ENCODE data around the gene UCK1.

The UCK1 gene

DNA sequence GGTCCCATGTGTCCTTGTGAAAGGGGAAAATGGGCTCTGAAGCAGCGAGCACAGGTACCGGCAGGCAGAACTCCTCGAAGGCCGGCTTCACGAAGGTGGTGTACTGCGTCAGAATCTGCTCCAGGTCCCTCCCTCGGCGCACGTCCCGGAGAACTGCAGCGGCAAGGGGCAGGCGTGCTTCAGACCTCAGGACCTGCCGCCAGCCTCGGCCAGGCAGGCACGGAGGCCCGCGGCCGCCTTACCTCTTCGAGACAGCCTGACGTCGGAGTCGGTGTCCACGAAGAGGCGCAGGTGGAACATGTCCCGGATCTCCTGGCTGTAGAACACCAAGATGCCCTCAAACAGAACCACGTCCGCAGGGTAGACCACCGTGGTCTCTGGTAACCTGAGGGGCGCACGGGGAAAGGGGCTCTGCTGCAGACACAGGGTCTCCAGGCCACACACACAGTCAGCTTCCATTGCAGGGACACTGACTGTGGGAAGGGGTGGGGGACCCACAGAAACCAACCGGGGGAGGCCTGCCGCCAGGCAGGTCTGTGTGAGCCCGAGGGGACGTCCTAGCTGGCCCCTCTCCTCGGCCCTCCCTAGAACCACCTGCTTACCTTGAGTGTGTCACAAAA lies 2.1 kb downstream of the UCK1 start:
- H3K27ac ChIP-seq (ENCODE audit: low read depth, low read length), result no peak overlapping the region
- H3K9ac ChIP-seq (ENCODE audit: low read length), result no peak overlapping the region
- peaks cover 59% of the 10 kb centered on the region for H3K36me3 ChIP-seq (ENCODE audit: control insufficient read depth, insufficient read depth, low read length)

DNA sequence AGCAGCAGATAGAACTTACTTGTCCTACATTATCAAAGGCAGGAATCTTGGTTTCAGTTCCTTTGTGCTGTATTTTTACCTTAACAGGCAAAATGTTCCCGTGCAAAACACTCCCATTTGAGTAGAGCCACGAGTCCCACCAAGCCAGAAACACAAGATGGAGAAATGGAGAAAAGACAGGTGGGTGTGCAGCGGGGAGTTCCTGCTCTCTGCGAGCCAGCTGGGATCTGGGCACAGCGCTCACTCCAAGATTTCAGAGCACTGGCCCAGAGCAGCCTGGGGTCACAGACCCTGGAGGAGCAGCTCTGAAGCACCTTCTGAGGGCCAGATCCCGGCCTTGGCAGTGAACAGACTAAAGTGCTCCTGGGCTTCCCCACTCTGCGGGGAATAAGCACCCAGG lies 2.9 kb downstream of the UCK1 start:
- H3K4me3 ChIP-seq (ENCODE audit: low read depth, low read length), result no peak overlapping the region
- H3K27ac ChIP-seq (ENCODE audit: low read depth, low read length), result no peak overlapping the region
- H3K9ac ChIP-seq (ENCODE audit: low read length), result no peak overlapping the region
- no peaks in the 10 kb centered on the region for H3K27me3 ChIP-seq (ENCODE audit: control insufficient read depth, insufficient read depth, low read length)
- peaks cover 7% of the 10 kb centered on the region; the same call in 1 of the 2 replicates for H3K4me1 ChIP-seq (ENCODE audit: control insufficient read depth, insufficient read depth, low read length)
- H3K36me3 ChIP-seq (ENCODE audit: control insufficient read depth, insufficient read depth, low read length), result peaks cover 67% of the 10 kb centered on the region
- no peaks in the 10 kb centered on the region for H3K9me3 ChIP-seq (ENCODE audit: control insufficient read depth, insufficient read depth, low read depth, low read length)

More for the DNA sequence above, 2.1 kb downstream of the UCK1 start:
- no peaks in the 10 kb centered on the region for H3K9me3 ChIP-seq (ENCODE audit: control insufficient read depth, insufficient read depth, low read depth, low read length)
- H3K4me3 ChIP-seq (ENCODE audit: low read depth, low read length), result no peak overlapping the region
- H3K27me3 ChIP-seq (ENCODE audit: control insufficient read depth, insufficient read depth, low read length), result no peaks in the 10 kb centered on the region
- H3K4me1 ChIP-seq (ENCODE audit: control insufficient read depth, insufficient read depth, low read length), result peaks cover 7% of the 10 kb centered on the region; the same call in 1 of the 2 replicates

DNA sequence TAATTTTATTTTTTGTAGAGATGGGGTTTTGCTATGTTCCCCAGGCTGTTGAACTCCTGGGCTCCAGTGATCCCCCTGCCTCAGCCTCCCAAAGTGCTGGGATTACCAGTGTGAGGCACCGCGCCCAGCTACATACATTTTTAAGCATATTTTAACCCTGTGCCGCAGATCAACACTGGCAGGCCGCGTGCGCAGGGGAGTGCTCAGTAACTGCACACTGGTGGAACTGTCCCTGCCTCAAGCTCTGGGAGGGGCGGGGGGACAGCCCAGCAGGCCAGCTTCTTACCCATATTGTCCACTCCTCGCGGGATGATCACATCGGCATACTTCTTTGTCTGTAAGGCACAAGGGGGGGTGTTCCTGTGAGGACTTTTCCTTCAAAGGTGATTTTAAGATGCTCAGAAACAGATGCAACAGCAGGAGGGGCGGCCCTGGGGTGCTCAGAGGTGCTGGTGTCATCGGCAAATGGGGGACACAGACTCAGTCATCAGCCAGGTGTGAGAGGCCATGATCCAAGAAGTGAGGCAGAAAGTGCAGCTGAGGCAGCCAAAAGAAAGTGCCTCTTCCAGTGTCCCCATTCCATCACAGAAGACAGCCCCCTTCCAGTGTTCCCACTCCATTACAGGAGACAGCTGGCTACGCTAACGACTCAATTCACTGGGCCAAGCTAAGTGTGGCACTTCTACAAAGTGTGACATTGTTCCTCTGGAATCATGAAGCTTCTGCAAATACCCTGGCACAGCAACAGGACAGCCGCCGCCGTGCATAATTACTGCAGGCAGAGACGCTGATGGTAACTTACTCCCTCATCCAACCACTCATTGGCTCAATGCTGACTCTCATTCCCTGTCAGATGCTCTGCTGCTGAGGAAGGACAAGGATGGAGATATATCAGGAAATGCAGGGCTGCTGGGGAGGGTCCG lies 5.2 kb downstream of the UCK1 start:
- Histone ChIP-seq H3K4me3 (ENCODE audit: low read depth, low read length) (no peak overlapping the region), H3K9ac (ENCODE audit: low read length) (no peak overlapping the region), H3K27me3 (ENCODE audit: control insufficient read depth, insufficient read depth, low read length) (no peaks in the 10 kb centered on the region), H3K27ac (ENCODE audit: low read depth, low read length) (no peak overlapping the region), H3K4me1 (ENCODE audit: control insufficient read depth, insufficient read depth, low read length) (peaks cover 7% of the 10 kb centered on the region; the same call in 1 of the 2 replicates), H3K9me3 (ENCODE audit: control insufficient read depth, insufficient read depth, low read depth, low read length) (no peaks in the 10 kb centered on the region), H3K36me3 (ENCODE audit: control insufficient read depth, insufficient read depth, low read length) (peaks cover 90% of the 10 kb centered on the region)

DNA sequence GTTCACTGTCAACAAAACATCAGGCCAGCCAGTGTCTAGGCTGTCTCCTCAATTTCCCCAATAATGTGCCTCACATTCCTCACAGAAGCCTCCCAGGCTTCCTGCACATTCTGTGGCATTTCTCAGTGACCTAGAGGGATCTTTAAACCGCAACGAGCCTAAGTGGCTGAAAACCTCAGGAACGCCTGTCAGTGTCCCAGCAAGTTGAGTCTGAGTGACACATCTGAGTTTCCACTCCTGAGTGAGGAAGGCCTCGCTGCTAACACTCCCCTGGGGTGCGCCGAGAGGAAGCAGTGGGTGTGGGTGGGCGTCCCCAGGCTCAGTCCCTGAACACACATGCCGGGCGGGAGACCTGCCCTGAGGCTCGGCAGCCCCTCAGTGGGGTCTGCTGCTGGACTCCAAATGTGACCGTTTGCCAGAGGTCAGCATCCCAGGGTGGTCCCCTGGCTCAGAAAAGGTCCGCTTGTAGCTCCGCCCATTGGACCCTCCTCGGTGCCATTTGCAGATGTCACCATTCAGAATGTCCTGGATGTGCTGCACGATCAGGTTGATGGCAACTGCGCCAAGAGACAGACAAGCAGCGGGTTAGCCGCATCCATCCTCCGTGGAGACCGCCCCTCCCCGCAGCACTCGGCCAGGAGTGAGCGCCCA lies 6.3 kb downstream of the UCK1 start:
- H3K36me3 ChIP-seq (ENCODE audit: control insufficient read depth, insufficient read depth, low read length), result peaks cover 97% of the 10 kb centered on the region
- H3K9ac ChIP-seq (ENCODE audit: low read length), result no peak overlapping the region

DNA sequence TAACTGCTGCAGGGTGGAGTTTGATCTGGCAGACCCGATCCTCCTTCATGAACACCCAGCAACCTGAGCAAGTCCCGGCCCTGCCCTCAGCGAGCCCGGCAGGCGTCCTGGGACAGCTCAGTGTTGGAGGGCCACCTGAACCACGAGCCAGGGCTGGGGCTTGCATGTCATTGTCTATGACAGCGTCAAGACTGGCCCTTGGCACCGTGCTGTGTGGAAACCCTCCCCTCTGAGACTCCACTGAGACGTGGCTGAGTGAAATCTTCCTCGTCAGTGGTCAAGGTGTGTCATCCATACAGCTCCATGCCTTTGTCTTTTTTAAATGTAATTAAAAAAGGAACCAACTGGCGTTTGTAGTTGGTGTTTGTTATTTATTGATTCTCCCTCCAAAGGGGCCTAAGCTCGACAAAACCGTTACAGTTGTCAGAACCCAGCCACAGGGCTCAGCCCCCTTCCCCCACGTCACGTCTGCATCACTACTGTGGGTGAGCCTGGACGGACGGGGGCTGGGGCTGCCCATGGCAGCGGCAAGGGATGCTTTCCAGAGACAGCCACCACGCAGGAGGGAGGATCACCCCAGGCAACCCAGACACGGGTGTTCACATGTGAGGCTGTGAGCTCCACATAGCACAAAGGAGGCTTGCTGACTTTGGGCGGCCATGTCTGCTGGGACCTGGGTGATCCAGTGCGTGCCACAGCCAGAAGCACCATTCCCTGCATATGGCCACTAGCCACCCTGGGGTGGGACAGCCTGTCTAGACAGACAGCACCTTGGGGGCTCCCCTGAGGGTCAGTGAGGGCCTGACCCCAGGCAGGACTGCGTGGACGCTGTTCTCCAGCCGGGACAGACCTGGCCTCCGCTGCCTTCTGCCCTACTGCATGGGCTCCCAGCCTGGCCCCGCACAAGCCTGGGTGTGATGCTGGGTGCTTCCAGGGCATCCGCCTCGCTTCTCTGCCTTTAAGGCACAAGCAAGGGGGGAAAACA lies 7.3 kb downstream of the UCK1 start:
- peaks cover 97% of the 10 kb centered on the region for H3K36me3 ChIP-seq (ENCODE audit: control insufficient read depth, insufficient read depth, low read length)
- no peak overlapping the region for H3K27ac ChIP-seq (ENCODE audit: low read depth, low read length)
- no peaks in the 10 kb centered on the region for H3K4me1 ChIP-seq (ENCODE audit: control insufficient read depth, insufficient read depth, low read length)

More for the DNA sequence above, 6.3 kb downstream of the UCK1 start:
- Histone ChIP-seq H3K4me1 (ENCODE audit: control insufficient read depth, insufficient read depth, low read length) (0 out of 2 replicates have a peak, but pooled peaks cover under 1% of the 10 kb centered on the region), H3K4me3 (ENCODE audit: low read depth, low read length) (no peak overlapping the region), H3K27me3 (ENCODE audit: control insufficient read depth, insufficient read depth, low read length) (no peaks in the 10 kb centered on the region), H3K9me3 (ENCODE audit: control insufficient read depth, insufficient read depth, low read depth, low read length) (no peaks in the 10 kb centered on the region), H3K27ac (ENCODE audit: low read depth, low read length) (no peak overlapping the region)

DNA sequence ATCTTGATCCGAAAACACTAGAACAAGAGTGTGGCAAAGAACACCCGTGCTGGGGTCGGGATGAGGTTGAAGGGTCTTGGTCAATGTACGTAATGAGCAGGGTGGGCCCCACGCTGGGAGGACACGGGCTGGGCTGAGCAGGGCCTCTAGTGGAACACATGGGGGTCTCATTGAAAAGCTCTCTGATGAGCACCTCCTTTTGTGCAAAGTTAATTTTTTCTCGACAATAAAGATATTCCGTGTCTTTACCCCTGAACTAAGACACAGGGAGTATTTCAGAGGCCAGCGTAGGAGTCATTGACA lies 8.0 kb downstream of the UCK1 start:
- H3K4me1 ChIP-seq (ENCODE audit: control insufficient read depth, insufficient read depth, low read length), result no peaks in the 10 kb centered on the region

More for the DNA sequence above, 7.3 kb downstream of the UCK1 start:
- H3K9me3 ChIP-seq (ENCODE audit: control insufficient read depth, insufficient read depth, low read depth, low read length), result no peaks in the 10 kb centered on the region
- no peaks in the 10 kb centered on the region for H3K27me3 ChIP-seq (ENCODE audit: control insufficient read depth, insufficient read depth, low read length)
- H3K9ac ChIP-seq (ENCODE audit: low read length), result no peak overlapping the region
- no peak overlapping the region for H3K4me3 ChIP-seq (ENCODE audit: low read depth, low read length)

DNA sequence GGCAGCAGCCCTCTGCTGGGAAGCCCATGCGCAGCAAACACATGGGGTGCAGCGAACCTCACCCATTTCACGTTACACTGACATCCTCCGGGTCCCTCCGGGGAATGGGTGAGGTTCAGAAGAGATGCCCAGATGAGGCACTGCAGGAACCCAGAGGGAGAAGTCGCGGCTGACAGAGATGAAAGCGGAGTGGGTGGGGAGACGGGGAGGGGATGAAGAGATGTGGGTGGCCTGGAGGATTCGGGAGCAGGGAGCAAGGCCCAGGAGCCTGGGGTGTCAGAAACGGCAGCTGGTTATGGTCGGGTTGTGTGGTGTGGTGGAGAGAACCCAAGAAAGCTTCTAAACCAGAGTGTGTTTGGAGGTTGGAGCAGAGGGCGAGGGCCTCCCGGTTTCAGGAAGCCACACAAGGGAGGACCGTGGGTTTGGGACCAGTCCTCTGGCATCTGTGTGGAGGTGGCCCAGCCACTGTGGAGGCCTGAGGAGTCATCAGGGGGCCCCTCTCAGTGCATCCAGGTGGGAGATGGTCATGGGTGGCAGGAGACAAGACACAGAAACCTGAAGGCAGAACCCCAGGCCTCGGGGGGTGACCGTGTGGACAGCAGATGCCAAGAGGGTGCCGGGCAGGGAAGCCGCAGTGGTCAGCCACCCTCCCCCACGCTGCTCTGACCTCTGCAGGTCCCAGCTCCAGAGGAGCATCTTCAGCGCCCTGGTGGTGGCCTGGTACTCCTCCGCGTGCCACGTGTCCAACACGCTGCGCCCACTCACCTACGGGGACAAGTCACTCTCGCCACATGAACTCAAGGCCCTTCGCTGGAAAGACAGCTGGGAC lies 8.6 kb downstream of the UCK1 start:
- Histone ChIP-seq H3K27me3 (ENCODE audit: control insufficient read depth, insufficient read depth, low read length) (no peaks in the 10 kb centered on the region), H3K4me3 (ENCODE audit: low read depth, low read length) (no peak overlapping the region), H3K9ac (ENCODE audit: low read length) (no peak overlapping the region), H3K9me3 (ENCODE audit: control insufficient read depth, insufficient read depth, low read depth, low read length) (no peaks in the 10 kb centered on the region), H3K4me1 (ENCODE audit: control insufficient read depth, insufficient read depth, low read length) (no peaks in the 10 kb centered on the region), H3K27ac (ENCODE audit: low read depth, low read length) (no peak overlapping the region), H3K36me3 (ENCODE audit: control insufficient read depth, insufficient read depth, low read length) (peaks cover 97% of the 10 kb centered on the region)

More for the DNA sequence above, 8.0 kb downstream of the UCK1 start:
- Histone ChIP-seq H3K27ac (ENCODE audit: low read depth, low read length) (no peak overlapping the region), H3K36me3 (ENCODE audit: control insufficient read depth, insufficient read depth, low read length) (peaks cover 97% of the 10 kb centered on the region), H3K9ac (ENCODE audit: low read length) (no peak overlapping the region), H3K9me3 (ENCODE audit: control insufficient read depth, insufficient read depth, low read depth, low read length) (no peaks in the 10 kb centered on the region), H3K27me3 (ENCODE audit: control insufficient read depth, insufficient read depth, low read length) (no peaks in the 10 kb centered on the region), H3K4me3 (ENCODE audit: low read depth, low read length) (no peak overlapping the region)

DNA sequence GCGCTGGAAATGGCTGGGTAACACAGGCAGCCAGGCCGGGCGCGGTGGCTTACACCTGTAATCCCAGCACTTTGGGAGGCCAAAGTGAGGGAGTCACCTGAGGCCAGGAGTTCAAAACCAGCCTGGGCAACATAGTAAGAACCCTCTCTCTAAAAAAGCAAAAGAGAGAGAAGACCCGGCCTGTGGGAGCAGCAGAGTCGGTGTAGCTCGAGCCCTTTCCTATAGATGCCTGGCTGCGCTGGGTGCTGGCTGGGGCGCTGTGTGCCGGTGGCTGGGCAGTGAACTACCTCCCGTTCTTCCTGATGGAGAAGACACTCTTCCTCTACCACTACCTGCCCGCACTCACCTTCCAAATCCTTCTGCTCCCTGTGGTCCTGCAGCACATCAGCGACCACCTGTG lies 9.2 kb downstream of the UCK1 start:
- Histone ChIP-seq H3K27ac (ENCODE audit: low read depth, low read length) (no peak overlapping the region), H3K36me3 (ENCODE audit: control insufficient read depth, insufficient read depth, low read length) (peaks cover 96% of the 10 kb centered on the region), H3K27me3 (ENCODE audit: control insufficient read depth, insufficient read depth, low read length) (no peaks in the 10 kb centered on the region), H3K4me1 (ENCODE audit: control insufficient read depth, insufficient read depth, low read length) (no peaks in the 10 kb centered on the region), H3K9me3 (ENCODE audit: control insufficient read depth, insufficient read depth, low read depth, low read length) (no peaks in the 10 kb centered on the region), H3K4me3 (ENCODE audit: low read depth, low read length) (no peak overlapping the region), H3K9ac (ENCODE audit: low read length) (no peak overlapping the region)

DNA sequence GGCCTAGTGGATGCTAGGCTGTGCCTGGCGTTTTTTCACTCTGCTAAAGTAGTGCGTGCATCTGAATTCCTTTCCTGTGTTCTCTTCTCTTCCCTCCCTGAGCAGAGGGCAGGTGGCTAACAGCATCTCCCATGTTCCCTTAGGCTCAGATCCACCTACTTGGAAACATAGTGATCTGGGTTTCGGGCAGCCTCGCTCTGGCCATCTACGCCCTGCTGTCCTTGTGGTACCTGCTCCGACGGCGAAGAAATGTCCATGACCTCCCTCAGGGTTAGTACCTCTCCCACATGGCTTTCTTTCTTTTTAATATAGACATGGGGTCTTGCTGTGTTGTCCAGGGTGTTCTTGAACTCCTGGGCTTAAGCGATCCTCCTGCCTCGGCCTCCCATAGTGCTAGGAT lies 9.9 kb downstream of the UCK1 start:
- Histone ChIP-seq H3K4me1 (ENCODE audit: control insufficient read depth, insufficient read depth, low read length) (no peaks in the 10 kb centered on the region), H3K27ac (ENCODE audit: low read depth, low read length) (no peak overlapping the region), H3K9me3 (ENCODE audit: control insufficient read depth, insufficient read depth, low read depth, low read length) (no peaks in the 10 kb centered on the region; the same call in 1 of the 2 replicates), H3K27me3 (ENCODE audit: control insufficient read depth, insufficient read depth, low read length) (no peaks in the 10 kb centered on the region), H3K9ac (ENCODE audit: low read length) (no peak overlapping the region), H3K36me3 (ENCODE audit: control insufficient read depth, insufficient read depth, low read length) (peaks cover 96% of the 10 kb centered on the region), H3K4me3 (ENCODE audit: low read depth, low read length) (no peak overlapping the region)

DNA sequence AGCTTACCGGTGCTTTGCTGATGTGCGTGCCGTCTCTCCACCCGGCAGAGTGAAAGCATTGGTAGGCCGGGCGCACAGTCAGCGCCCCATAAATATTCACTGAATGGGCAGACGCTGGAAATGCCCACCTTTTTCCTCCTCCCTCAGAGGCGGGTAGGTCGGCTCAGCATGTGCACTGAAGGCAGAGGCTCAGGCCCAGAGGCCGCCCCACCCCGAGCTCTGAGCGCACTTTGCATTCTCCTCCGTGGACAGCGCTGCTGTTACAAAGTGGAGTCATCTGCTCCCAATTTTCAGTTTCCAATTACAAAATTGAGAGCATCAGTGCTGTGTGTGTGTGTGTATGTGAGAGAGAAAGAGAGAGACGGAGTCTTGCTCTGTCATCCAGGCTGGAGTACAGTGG lies 10.6 kb downstream of the UCK1 start:
- H3K36me3 ChIP-seq (ENCODE audit: control insufficient read depth, insufficient read depth, low read length), result peaks cover 96% of the 10 kb centered on the region
- H3K27me3 ChIP-seq (ENCODE audit: control insufficient read depth, insufficient read depth, low read length), result no peaks in the 10 kb centered on the region
- H3K9me3 ChIP-seq (ENCODE audit: control insufficient read depth, insufficient read depth, low read depth, low read length), result no peaks in the 10 kb centered on the region; the same call in none of the 2 replicates
- no peaks in the 10 kb centered on the region for H3K4me1 ChIP-seq (ENCODE audit: control insufficient read depth, insufficient read depth, low read length)
- H3K9ac ChIP-seq (ENCODE audit: low read length), result no peak overlapping the region
- no peak overlapping the region for H3K27ac ChIP-seq (ENCODE audit: low read depth, low read length)
- no peak overlapping the region for H3K4me3 ChIP-seq (ENCODE audit: low read depth, low read length)
